ENCODE results near the gene PHC2.

DNA sequence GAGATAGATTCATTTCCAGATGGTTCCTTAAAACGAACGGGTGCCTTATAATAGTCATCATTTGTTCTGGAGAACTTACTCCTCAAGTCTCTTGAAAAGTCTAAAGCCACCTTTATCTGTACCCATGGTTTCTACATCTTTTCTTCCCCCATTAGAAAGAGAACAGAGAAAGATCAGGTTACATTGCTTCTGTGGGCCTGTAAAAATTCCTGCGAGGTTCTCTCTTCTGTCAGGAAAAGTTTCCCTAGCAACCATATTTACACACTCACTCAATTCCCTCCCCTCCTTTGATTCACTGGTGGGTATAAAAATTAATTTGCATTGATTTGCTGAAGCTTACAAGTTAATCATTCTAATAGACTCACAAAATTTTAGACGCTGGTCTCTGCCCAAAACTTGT is 6.7 kb downstream of the PHC2 start:
- TF ChIP-seq, protein P1, sequence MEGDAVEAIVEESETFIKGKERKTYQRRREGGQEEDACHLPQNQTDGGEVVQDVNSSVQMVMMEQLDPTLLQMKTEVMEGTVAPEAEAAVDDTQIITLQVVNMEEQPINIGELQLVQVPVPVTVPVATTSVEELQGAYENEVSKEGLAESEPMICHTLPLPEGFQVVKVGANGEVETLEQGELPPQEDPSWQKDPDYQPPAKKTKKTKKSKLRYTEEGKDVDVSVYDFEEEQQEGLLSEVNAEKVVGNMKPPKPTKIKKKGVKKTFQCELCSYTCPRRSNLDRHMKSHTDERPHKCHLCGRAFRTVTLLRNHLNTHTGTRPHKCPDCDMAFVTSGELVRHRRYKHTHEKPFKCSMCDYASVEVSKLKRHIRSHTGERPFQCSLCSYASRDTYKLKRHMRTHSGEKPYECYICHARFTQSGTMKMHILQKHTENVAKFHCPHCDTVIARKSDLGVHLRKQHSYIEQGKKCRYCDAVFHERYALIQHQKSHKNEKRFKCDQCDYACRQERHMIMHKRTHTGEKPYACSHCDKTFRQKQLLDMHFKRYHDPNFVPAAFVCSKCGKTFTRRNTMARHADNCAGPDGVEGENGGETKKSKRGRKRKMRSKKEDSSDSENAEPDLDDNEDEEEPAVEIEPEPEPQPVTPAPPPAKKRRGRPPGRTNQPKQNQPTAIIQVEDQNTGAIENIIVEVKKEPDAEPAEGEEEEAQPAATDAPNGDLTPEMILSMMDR (IDR thresholded peaks at IDR 0.05): no peak
- TF ChIP-seq POLR2AphosphoS5 (IDR thresholded peaks at IDR 0.05): no peak
- no peak for TF ChIP-seq POLR2A (IDR thresholded peaks at IDR 0.05)
